ENCODE results near the gene GRIN1. TPM values are rescaled to one million over a fixed set of nuclear protein-coding genes. Genes with fewer than 3 reads are reported as not detected.

The GRIN1 gene
- total RNA-seq, 1 donor from 2014 or later: not detected

- intact Hi-C loops (cut with micrococcal nuclease): no loop called here
These were observed 43.9 kb downstream of the GRIN1 start for GRCh38 chr9:137182836-137183235.

GRCh38 chr9:137183980-137184595 lies 45.1 kb downstream of the GRIN1 start:
- no peaks in the 10 kb centered on the region for H3K9me3 ChIP-seq (replicated peaks)
- DNase-seq: no peak
- no peak overlapping the region for H3K4me3 ChIP-seq
- H3K27ac ChIP-seq (replicated peaks): no peak overlapping the region
- H3K27me3 ChIP-seq (ENCODE audit: low read depth): no peaks in the 10 kb centered on the region
- H3K36me3 ChIP-seq: peaks cover 74% of the 10 kb centered on the region
- peaks cover 41% of the 10 kb centered on the region for H3K4me1 ChIP-seq
- intact Hi-C loops (cut with micrococcal nuclease): no loop called here
- no peak for TF ChIP-seq CTCF (IDR thresholded peaks at IDR 0.05; ENCODE audit: borderline replicate concordance)

More at GRCh38 chr9:137182836-137183235, 43.9 kb downstream of the GRIN1 start:
- Histone ChIP-seq H3K27me3 (ENCODE audit: low read depth) (no peaks in the 10 kb centered on the region), H3K4me1 (peaks cover 30% of the 10 kb centered on the region), H3K27ac (replicated peaks) (no peak overlapping the region), H3K36me3 (peaks cover 83% of the 10 kb centered on the region), H3K4me3 (no peak overlapping the region), H3K9me3 (replicated peaks) (no peaks in the 10 kb centered on the region)
- DNase-seq: no peak
- no peak for TF ChIP-seq CTCF (IDR thresholded peaks at IDR 0.05; ENCODE audit: borderline replicate concordance)

- TF ChIP-seq CTCF (IDR thresholded peaks at IDR 0.05; ENCODE audit: borderline replicate concordance): no peak
- intact Hi-C loops (cut with micrococcal nuclease): no loop called here
- Histone ChIP-seq H3K27ac (replicated peaks) (no peak overlapping the region), H3K4me3 (no peak overlapping the region), H3K36me3 (peaks cover 69% of the 10 kb centered on the region), H3K9me3 (replicated peaks) (no peaks in the 10 kb centered on the region), H3K4me1 (peaks cover 51% of the 10 kb centered on the region), H3K27me3 (ENCODE audit: low read depth) (no peaks in the 10 kb centered on the region)
- no peak for DNase-seq
These were observed 46.1 kb downstream of the GRIN1 start for GRCh38 chr9:137184881-137185660.

- Histone ChIP-seq H3K4me3 (peak overlapping the region; percentile 100), H3K9me3 (replicated peaks) (no peaks in the 10 kb centered on the region), H3K36me3 (peaks cover 69% of the 10 kb centered on the region), H3K27me3 (ENCODE audit: low read depth) (no peaks in the 10 kb centered on the region), H3K27ac (replicated peaks) (no peak overlapping the region), H3K4me1 (peaks cover 59% of the 10 kb centered on the region)
- no peak for TF ChIP-seq CTCF (IDR thresholded peaks at IDR 0.05; ENCODE audit: borderline replicate concordance)
- intact Hi-C loops (cut with micrococcal nuclease): no loop called here
- DNase-seq: no peak
These were observed 47.0 kb downstream of the GRIN1 start for GRCh38 chr9:137185921-137186320.

- DNase-seq: no peak
- Histone ChIP-seq H3K27ac (replicated peaks) (no peak overlapping the region), H3K4me1 (peaks cover 64% of the 10 kb centered on the region), H3K4me3 (peak overlapping the region; percentile 100), H3K27me3 (ENCODE audit: low read depth) (no peaks in the 10 kb centered on the region), H3K36me3 (peaks cover 69% of the 10 kb centered on the region), H3K9me3 (replicated peaks) (no peaks in the 10 kb centered on the region)
- intact Hi-C loops (cut with micrococcal nuclease): no loop called here
- TF ChIP-seq CTCF (IDR thresholded peaks at IDR 0.05; ENCODE audit: borderline replicate concordance): no peak
These were observed 47.4 kb downstream of the GRIN1 start for GRCh38 chr9:137186385-137186784.

All from left ventricle myocardium inferior (tissue), 1 donor.